ENCODE data around the gene SIRT3. TPM values are rescaled to one million over a fixed set of nuclear protein-coding genes. Genes with fewer than 3 reads are reported as not detected.

SIRT3 gene
- polyA plus RNA-seq, 1 donor (not counting 4 experiments of a cell fraction or from before 2014, with no cell fraction given), result 12.6 TPM

DNA sequence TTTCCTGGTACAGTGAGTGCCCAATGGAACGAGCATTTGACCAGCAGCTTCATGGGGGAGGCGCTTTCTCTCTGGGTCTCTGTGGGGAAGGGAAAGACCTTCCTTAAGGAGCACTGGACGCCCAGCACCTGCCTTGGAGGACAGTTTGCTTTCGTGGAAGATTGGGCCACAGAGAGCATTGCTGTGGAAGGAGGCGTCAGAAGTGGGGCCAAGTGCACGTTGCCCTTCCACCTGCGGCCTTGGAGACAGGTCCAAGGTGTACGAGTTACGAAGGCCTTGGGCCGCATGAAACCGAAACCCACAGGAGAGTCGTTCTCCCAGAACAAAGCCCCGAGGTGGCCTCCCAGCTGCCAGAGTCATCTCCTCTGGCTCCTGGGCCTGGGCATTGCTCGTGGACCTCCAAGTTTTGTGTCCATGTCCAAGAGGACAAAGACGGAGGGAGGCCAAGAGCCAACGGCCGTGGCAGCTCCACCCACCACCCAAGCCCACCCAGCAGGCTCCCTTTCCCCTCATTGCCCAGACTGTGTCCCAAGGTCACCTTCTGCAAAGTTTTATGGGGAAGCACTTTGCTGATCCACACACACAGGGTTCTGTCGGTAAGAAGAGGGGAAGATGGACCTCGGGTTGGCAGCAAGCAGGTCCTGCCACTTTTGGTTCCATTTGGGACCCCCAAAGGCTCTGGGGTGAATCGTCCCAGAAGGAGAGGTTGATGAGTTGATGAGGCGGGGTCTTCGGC is 36.2 kb upstream of the SIRT3 start:
- Histone ChIP-seq H3K9me1 (ENCODE audit: control insufficient read depth, extremely low read depth, insufficient read depth, low read length) (no peaks in the 10 kb centered on the region), H2AFZ (ENCODE audit: control insufficient read depth, low read length) (no peak overlapping the region), H3K79me2 (ENCODE audit: control insufficient read depth, insufficient read depth, low read length) (no peaks in the 10 kb centered on the region), H3K9me3 (ENCODE audit: control insufficient read depth, low read depth, low read length) (no peaks in the 10 kb centered on the region), H3K27ac (ENCODE audit: control insufficient read depth, insufficient read depth, low read length) (no peak overlapping the region), H3K27me3 (ENCODE audit: control insufficient read depth, extremely low read depth, insufficient read depth, low read length) (peaks cover 6% of the 10 kb centered on the region), H3K4me1 (ENCODE audit: control insufficient read depth, extremely low read depth, insufficient read depth, low read length) (peaks cover 7% of the 10 kb centered on the region), H3K4me3 (ENCODE audit: control insufficient read depth in 2 of 3, extremely low read depth in 1 of 3, insufficient read depth in 2 of 3, low read depth in 1 of 3, low read length in 3 of 3) (no peak overlapping the region), H3K4me2 (ENCODE audit: control insufficient read depth, extremely low read depth, insufficient read depth, low read depth, low read length) (no peak overlapping the region), H3K36me3 (ENCODE audit: control insufficient read depth in 2 of 2, extremely low read depth in 1 of 2, insufficient read depth in 2 of 2, low read length in 2 of 2) (no peaks in the 10 kb centered on the region), H3K9ac (ENCODE audit: control insufficient read depth, extremely low read depth, insufficient read depth, low read length) (no peak overlapping the region), H4K20me1 (ENCODE audit: control insufficient read depth, extremely low read depth, insufficient read depth, low read length) (no peaks in the 10 kb centered on the region)
- dilution Hi-C loops (cut with MboI; ENCODE audit: extremely low pct_ligation_motif_present, low sequenced_read_pairs), result no loop called here
- TF ChIP-seq EZH2 (IDR thresholded peaks at IDR 0.05; ENCODE audit: low read length), result no peak
- TF ChIP-seq, protein P1, sequence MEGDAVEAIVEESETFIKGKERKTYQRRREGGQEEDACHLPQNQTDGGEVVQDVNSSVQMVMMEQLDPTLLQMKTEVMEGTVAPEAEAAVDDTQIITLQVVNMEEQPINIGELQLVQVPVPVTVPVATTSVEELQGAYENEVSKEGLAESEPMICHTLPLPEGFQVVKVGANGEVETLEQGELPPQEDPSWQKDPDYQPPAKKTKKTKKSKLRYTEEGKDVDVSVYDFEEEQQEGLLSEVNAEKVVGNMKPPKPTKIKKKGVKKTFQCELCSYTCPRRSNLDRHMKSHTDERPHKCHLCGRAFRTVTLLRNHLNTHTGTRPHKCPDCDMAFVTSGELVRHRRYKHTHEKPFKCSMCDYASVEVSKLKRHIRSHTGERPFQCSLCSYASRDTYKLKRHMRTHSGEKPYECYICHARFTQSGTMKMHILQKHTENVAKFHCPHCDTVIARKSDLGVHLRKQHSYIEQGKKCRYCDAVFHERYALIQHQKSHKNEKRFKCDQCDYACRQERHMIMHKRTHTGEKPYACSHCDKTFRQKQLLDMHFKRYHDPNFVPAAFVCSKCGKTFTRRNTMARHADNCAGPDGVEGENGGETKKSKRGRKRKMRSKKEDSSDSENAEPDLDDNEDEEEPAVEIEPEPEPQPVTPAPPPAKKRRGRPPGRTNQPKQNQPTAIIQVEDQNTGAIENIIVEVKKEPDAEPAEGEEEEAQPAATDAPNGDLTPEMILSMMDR (optimal IDR thresholded peaks at IDR 0.05 in 1 of 3, IDR thresholded peaks at IDR 0.05 in 1 of 3, conservative IDR thresholded peaks at IDR 0.05 in 1 of 3; ENCODE audit: extremely low read depth in 1 of 3, insufficient read depth in 2 of 3, low read length in 3 of 3), result no peak
- DNase-seq (ENCODE audit: low read depth, low spot score) (no peak), FAIRE-seq (no peak)

DNA sequence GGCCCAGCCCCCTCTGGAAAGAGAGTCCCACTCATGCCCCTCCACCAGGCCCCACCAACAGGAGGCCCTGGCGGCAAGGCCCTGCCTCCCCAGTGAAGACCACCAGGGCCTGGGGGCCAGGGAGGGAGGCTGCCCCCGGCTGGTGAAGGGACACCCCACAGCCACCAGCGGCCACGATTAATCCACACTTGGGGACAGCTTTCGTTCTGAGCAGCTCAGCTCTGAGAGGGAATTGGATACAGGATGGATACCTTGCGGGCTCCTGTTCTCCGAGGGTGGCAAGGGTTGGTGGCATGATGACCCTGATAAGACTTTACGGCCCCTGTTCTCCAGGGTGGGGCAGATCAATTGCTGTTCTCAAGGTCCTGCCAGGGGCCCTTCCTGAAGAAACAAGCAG is 35.2 kb upstream of the SIRT3 start:
- peaks cover 6% of the 10 kb centered on the region for H3K27me3 ChIP-seq (ENCODE audit: control insufficient read depth, extremely low read depth, insufficient read depth, low read length)
- no peaks in the 10 kb centered on the region for H4K20me1 ChIP-seq (ENCODE audit: control insufficient read depth, extremely low read depth, insufficient read depth, low read length)
- H3K9me1 ChIP-seq (ENCODE audit: control insufficient read depth, extremely low read depth, insufficient read depth, low read length), result no peaks in the 10 kb centered on the region
- no peak overlapping the region for H3K9ac ChIP-seq (ENCODE audit: control insufficient read depth, extremely low read depth, insufficient read depth, low read length)
- H3K27ac ChIP-seq (ENCODE audit: control insufficient read depth, insufficient read depth, low read length), result no peak overlapping the region
- H3K4me1 ChIP-seq (ENCODE audit: control insufficient read depth, extremely low read depth, insufficient read depth, low read length), result peaks cover 7% of the 10 kb centered on the region
- no peaks in the 10 kb centered on the region for H3K79me2 ChIP-seq (ENCODE audit: control insufficient read depth, insufficient read depth, low read length)
- DNase-seq (ENCODE audit: low read depth, low spot score), result no peak
- no peak overlapping the region for H3K4me2 ChIP-seq (ENCODE audit: control insufficient read depth, extremely low read depth, insufficient read depth, low read depth, low read length)
- FAIRE-seq, result no peak
- H2AFZ ChIP-seq (ENCODE audit: control insufficient read depth, low read length), result no peak overlapping the region
- H3K4me3 ChIP-seq (ENCODE audit: control insufficient read depth in 2 of 3, extremely low read depth in 1 of 3, insufficient read depth in 2 of 3, low read depth in 1 of 3, low read length in 3 of 3), result no peak overlapping the region
- no peaks in the 10 kb centered on the region for H3K36me3 ChIP-seq (ENCODE audit: control insufficient read depth in 2 of 2, extremely low read depth in 1 of 2, insufficient read depth in 2 of 2, low read length in 2 of 2)
- dilution Hi-C loops (cut with MboI; ENCODE audit: extremely low pct_ligation_motif_present, low sequenced_read_pairs), result no loop called here
- H3K9me3 ChIP-seq (ENCODE audit: control insufficient read depth, low read depth, low read length), result no peaks in the 10 kb centered on the region
- TF ChIP-seq EZH2 (IDR thresholded peaks at IDR 0.05; ENCODE audit: low read length), result no peak
- TF ChIP-seq, protein P1 (optimal IDR thresholded peaks at IDR 0.05 in 1 of 3, IDR thresholded peaks at IDR 0.05 in 1 of 3, conservative IDR thresholded peaks at IDR 0.05 in 1 of 3; ENCODE audit: extremely low read depth in 1 of 3, insufficient read depth in 2 of 3, low read length in 3 of 3), result no peak

Measured in keratinocyte (primary cell).